NCI-H774 (cell line): ENCODE data around the gene ERCC6L2.

Experiments used
- DNase-seq: peaks from one replicate; lab custom pipeline; 2025; lab: John Stamatoyannopoulos, UW

ERCC6L2 gene

DNA sequence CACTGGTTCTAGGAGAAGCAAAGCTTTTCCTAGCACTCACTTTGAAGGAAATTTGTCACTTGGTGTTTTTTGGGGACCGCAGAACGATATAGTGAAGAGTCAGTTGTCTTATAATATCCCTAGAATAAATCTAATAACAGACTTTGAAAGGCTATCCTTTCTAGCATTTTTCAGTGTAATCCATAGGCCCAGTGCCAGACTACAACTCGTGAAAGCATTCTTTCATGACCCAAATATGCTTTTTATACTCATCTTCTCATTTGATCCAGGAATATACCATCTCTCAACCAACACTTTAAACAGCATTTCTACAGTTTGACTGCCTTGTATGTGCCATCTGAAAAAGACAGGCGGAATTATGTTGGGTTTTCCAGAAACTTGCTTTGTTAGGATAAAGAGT, 104.0 kb downstream of the ERCC6L2 start:
- DNase-seq, result no peak

DNA sequence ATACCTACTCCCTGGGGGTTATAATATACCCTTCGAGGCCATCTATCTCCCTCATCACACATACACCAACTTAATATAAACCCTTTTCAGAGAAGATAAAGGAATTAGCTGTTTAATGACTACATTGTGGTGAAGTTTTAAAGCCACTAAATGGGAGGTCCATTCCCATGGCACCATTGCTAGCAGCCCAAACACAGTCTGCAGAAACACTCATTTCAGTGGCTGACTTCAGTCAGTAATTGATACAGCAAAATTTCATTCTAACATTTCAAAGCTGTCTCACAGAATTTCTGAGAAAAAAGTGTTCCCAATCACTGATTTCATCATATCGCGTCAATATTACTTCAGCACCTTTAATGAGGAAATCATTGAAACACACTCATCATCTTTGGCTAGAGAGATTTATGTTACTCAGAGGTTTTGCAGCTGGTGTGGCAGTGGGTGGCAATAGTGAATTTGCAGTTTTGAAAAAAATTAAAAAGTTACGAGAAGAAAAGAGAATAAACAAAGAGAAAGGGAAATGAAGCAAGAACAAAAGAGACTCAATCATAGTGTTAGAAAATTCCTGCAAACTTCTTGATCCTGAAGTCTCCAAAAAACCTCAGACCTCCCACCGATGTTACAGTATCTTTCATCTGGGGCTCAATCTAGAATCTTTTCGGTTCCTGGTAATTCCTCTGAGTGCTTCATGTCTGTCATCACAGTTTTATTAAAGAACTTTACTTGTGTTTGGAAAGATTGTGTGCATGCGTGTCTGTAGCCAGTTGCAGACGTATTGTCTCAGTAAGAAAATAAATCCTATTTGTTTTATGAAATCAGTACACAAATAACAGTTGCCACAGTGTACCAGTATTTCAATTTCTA, 105.0 kb downstream of the ERCC6L2 start:
- DNase-seq, result no peak

DNA sequence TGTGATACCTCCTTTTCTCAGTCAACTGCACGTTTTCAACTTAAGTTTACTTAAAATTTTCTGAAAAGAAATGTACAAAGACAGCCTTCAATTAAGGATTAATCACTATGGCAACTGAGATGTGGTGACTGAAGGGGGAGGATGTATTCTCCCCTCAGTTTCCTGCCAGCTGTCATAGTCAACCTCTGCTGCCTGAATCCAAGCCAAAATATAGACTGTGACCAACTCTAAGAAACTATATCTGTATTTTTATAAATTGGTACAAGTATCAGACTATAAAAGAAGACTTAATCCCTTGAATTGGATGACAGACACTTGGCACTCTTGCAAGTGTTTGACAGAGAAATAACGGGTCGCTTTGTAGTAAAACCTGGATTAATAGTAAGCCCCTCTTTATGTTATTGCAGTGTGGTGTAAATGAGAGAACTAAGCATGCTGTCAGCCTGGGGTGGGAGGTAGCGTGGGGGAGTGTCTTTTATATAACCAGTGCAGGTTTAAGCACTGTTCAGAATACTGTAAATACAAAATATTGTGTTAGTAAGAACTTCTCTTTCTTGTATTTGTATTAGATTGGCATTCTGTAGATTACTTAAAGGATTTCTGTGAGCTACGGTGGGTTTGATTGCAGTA, 106.4 kb downstream of the ERCC6L2 start:
- no peak for DNase-seq

DNA sequence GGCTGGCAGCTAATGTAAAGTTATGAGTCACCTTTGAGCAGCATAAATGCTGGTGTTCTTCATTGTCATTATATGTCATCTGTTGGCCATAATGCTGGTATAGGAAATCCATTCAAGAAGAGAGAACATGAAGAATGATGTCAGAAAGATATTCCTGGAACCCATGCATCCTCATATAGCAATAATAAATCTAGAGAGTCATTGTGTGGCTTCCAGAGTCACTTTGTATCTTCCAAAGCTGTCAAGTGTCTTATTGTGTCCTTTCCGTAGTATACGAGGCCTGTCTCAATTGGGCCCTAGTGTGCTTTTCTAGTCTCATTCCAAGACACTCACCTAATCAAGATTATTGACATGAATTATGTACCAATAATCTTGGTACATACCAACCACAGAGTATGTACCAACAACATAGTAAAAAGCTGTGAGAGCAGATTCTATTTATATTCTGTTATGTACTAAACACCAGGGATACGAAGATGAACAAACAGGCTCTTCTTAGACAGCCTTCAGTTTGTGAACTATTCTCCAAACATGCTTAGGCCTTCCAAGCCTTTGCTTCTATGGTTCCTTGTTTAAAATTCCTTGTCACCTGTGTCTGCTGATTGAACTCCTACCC, 110.1 kb downstream of the ERCC6L2 start:
- DNase-seq, result no peak

DNA sequence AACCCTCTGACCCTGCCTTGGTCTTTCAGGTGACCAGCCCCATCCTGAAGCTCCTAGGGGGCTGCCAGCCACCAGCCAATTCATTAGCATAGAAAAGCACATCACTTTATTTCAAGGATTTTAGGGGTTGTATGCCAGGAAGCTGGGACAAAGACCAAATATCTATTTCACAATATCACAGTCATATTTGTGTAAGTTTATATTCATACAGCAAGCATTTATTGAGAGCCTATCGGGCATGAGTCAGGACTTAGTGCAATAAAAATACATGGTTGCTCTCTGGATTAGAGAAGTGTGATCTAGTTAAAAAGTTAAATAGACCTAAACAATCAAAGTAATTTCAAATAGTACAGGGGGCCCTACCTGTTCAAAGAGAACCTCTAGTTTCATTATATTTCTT, 113.8 kb downstream of the ERCC6L2 start:
- DNase-seq, result no peak

DNA sequence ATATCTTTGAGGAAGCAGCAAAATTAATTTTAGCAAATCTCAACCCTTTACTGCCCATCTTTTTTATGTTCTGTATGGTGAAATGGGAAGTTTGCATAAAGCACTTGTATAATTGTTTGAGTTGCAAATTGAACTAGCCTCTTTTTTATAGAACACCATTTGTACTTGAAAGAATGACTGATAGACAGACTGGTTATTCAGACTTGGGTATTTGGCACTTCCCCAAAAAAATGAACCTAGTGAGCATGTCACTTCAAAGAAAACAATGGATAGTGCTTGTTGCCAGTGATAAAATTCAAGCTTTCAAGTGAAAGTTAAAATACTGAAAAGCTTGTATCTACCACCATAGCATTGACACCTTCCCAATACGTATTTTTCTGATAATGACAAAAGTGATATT, 115.8 kb downstream of the ERCC6L2 start:
- DNase-seq, result no peak

DNA sequence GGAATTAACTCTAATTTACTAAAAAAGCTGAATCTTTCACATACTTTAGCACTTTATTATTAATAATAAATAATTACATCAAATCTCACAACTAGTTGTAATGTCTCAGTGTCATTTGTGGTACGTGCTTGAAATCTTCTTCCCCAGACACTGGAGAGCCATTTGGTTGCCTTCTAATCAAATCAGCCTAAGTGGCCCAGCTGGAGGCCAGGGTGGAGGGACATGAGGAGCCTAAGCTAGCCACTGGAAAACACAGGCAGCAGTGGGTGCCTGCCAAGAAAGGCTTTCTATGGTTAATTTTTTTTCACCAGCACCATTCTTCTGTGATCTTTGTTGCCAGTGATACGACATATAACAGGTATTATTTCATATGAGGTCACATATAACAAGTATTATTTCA, 117.0 kb downstream of the ERCC6L2 start:
- no peak for DNase-seq

DNA sequence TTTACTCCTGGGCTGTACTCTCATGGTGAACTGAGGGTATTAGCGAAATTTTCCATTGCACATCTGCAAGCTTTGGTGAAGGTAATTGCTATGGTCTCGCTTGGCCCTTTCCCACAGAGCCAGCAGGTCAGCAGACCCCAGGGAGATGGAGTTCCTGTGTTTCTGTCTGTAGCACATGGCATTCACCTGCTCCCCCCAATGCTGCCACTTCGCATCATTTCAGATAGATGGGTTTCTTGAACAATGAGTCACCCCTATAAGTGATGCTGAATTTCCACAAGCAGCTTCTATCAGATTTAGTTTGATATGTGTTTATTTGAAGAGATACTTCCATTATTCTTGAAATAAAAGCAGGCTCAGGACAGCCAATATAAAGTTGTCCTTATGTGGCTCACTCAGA, 117.8 kb downstream of the ERCC6L2 start:
- no peak for DNase-seq

DNA sequence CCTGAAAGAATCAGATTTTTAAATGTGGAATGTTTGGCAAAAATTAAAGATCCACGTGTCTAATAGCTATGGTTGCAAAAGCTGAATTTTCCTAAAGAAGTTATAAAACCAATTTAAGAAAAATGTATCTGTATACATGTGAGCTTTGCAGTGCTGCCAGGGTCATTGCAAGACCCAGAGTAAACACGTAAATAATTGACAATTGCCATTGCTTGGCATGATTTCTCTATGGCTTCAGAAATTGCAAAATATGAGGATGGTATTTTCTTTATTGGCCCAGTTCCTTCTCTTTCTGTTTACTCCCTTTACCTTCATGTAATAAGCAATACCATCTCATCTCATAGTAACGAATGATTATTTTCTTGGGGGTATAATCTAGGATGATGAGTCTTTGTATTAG, 123.9 kb downstream of the ERCC6L2 start:
- DNase-seq, result no peak

DNA sequence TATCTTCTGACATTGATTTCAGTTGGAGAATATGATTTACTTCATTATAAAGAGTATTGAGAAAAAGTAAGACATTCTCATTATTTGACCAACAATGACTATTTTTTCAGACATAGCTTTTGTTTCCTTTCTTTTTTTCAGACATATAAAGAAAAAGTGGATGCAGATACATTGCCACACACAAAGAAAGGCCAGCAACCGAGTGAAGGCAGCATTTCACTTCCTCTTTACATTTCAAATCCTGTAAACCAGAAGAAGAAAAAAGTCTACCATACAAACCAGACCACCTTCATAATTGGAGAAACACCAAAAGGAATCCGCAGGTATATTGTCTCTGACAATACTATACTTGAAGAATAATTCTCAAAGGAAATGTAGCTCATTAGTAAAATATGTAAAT, 128.9 kb downstream of the ERCC6L2 start:
- DNase-seq, result no peak

DNA sequence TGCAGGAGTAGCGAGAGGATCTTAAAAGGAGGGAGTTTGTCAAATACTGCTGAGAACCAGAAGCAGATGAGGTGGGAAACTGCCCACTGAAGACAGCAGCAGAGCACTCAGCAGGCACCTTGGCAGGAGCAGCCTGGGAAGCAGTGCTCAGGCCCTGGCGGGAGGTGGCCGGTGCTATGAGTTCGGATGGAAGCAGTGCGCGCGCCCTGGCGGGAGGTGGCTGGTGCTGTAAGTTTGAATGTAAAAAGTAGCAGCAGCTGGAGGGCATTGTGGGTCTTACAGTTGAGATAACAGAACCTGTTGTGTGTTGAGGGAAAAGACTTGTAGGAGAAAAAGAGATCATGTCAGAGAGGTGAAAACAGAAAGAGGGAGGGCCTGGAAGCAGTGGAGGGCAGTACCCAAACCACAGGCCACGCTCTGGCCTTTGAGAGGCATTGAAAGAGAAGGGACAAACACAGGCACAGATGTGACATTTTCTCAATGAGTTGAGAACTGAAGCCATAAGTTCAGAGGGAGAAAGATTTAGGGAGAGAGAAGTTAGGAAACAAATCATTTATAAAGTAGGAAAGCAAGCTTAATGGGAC, 130.9 kb downstream of the ERCC6L2 start:
- no peak for DNase-seq

DNA sequence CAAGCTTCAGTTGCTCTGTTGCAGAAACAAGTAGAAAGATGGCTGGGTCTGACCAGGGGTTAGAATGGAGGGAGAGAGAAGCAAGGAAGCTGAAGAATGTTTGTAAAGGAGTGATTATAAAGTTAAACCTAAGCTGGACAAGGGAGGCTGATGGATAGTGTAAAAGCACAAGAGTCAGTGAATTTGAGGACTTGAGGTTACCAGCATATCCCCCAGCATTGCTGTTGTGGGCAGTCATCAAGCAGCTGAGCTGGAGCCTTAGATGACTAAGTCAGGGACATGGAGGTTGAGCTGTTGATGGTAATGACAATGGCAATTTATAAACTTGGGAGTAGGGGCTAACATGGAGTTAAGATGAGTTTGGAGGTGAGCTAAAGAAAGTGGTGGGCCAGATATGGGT, 131.5 kb downstream of the ERCC6L2 start:
- DNase-seq, result no peak

DNA sequence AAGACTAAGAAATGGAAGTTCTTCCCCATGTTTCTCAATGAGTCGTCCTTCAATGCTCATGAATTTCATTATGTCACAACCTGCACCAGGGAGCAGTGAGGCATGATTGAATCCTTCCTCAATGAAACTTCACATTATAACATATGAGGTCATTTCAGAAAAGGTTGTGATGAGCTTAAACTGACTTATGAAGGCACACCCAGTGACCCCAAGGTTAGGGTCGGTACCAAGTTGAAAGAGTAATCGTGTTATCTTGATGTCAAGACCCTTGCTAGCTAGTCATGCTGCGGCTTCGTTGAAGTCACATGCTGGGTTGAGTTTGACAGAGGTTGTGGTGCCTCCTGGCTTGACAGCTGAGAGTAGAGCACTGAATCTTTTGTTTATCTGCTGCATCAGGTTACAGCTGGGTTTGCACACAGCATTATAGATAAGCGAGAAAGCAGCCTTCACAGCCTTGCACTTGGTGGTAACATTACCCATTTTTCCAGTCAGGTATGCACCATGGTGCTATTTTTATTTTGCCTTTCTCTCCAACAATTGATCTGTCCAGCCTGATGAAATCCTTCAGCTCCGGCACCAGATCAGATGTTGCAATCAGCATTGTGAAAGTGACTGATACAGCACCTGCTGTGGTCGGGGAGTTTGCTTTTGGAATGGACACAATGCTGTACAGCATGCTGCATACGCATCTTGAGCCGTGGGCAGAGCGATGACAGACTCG, 133.2 kb downstream of the ERCC6L2 start:
- DNase-seq, result no peak

DNA sequence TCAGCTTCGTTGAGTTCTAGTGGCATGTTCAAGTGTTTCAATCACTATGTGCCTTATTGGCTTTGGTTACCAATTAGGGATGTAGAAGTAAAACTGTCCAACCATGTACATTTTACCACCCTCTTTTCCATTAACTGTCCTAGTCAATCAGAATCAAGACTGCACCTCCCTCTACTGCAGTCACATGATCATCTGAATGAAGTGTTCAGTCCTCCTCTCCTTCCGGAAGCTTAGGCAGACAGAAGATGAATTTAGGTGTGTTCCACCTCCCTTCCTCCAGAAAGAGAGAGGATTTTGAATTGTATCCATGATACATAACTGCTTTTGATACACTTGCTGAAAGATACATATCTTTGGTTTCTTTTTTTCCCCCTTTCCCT, 133.7 kb downstream of the ERCC6L2 start:
- no peak for DNase-seq

DNA sequence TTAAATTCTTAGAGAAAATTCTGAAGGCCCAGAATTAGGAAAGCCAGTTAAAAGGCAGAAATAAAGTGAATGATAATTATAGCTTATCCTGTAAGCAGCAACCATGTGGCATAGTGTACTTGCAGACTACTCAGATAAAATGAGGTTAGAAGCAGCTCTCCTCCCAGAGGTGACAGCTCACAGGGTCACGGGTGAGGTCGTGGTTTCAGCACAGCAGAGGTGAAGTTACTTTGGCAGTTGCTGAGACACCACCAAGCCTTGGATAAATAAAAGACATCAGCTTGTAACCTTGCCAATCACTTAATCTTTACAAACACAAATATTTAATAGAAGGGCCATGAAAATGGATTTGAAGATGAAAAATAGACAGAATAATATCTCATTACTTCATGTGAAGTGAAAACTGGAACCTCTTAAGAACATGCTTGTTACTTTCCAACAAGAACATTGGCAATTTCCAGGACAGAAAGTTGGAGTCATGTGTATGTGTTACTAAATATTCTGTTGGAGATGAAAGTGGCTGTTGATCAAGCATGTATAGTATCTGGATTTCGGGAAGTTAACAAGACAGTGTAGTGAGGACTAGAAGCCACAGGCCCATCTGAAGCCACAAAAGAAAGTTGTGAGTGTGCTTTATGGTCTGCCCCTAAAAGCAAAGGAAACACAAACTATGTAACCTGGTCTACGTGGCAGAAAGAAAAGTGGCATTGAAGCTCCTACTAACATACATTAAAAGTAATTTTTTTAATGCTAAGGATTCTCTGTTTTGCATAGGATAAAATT, 134.4 kb downstream of the ERCC6L2 start:
- DNase-seq, result no peak

DNA sequence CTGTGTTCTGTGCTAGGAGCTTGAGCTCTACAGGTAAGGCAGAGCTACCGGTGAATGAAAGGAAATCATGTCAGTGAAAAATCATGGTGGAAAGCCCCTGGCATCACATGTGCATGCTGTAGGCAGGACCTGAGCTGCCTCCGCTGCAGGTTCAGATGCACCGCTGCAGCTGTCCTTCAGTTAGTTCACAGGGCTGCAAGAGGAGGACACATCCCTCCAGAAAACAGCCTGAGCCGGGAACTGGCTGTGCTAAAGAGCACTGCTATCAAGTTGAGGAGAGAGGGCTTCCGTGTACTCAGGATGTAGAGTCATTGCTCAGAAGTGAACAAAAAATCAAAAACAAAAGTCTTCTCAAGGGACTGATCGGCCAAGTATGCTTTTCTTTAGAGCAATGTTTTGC, 138.6 kb downstream of the ERCC6L2 start:
- DNase-seq, result no peak

DNA sequence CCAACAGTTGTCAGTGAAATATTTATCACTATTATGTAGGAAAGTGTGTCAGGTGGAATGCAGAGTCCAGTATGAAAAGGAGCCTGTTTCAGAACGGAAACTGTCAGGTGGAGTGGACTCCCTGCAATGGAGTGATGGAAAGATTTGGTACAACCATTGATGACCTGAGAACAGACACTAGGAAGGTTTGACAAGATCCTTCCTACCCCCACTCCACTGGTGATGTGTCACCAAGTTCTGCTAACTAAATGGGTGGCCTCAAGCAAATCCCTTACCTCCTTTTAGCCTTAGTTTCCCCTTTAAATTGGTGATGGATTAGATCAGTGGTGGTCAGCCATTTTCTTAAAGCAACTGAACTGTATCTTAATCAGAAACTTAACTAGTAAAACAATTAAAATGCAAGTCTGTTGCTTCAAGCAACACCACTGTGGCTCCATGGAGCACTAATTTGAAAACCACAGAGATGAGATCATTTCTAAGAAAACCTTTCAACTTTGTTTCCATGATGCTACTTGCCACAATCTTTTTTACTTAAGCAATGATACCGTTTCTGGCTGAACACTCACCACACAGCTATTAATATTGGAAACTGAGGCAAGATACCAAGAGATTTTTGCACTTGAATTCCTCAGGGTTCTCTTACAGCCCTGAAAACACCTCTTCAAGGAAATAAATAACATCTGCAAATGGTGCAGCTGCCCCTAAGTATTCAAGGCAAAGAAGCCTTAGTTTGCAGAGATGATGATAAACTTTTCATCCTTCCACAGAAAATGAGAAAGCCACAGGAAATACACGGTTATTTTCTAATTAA, 140.6 kb downstream of the ERCC6L2 start:
- no peak for DNase-seq
